Gastrocnemius medialis (tissue), 4 donors: ENCODE data around the gene POC1A. TPM values are rescaled to one million over a fixed set of nuclear protein-coding genes. Genes with fewer than 3 reads are reported as not detected.
"Not testable (repeated sequence)": the region's sequence is repeated elsewhere in the genome, so short reads cannot be mapped to it uniquely, and the experiment has no call there.

Source experiments
- ATAC-seq, 2 donors: fragments of 150-250 bp; one replicate each; pipeline ENCODE4 v1.9.1; 2016
- DNase-seq, 2 donors: peaks; one replicate each; pipeline ENCODE4 v3.0.0-alpha.2; 2019
- H3K27ac ChIP-seq, 4 donors: fragments of 200-600 bp; sonication (generic); 1 replicate in 1 of 4; 2 replicates in 3 of 4; pipeline ENCODE4 v1.5.1; 2016 to 2018; ENCODE audit warnings: mild to moderate bottlenecking in 2 of 4, moderate library complexity in 1 of 4
- H3K27me3 ChIP-seq, 3 donors: fragments of 200-600 bp; sonication (generic) in 2 of 3; 1 replicate in 1 of 3; 2 replicates in 2 of 3; pipeline versions ENCODE4 v1.5.1 to v1.6.0; 2016 to 2019; ENCODE audit warnings: mild to moderate bottlenecking in 1 of 3, moderate library complexity in 1 of 3
- H3K36me3 ChIP-seq, 2 donors: fragments of 200-600 bp; sonication (generic) in 1 of 2; one replicate each; pipeline ENCODE4 v1.5.1; 2017 to 2018
- H3K4me1 ChIP-seq, 2 donors: fragments of 200-600 bp; sonication (generic) in 1 of 2; one replicate each; pipeline ENCODE4 v1.5.1; 2016 to 2017; ENCODE audit warnings: mild to moderate bottlenecking in 2 of 2
- H3K4me3 ChIP-seq, 4 donors: fragments of 200-600 bp; sonication (generic) in 3 of 4; 1 replicate in 1 of 4; 2 replicates in 3 of 4; pipeline ENCODE4 v1.5.1; 2016 to 2019; ENCODE audit warnings: mild to moderate bottlenecking in 2 of 4
- H3K9me3 ChIP-seq, 3 donors: fragments of 200-600 bp; sonication (generic) in 2 of 3; 1 replicate in 1 of 3; 2 replicates in 2 of 3; pipeline ENCODE4 v1.5.1; 2016 to 2019
- POLR2A ChIP-seq, 2 donors: fragments of 450-650 bp; IDR thresholded peaks; one replicate each; pipeline ENCODE4 v1.6.1; 2017; ENCODE audit warnings: antibody characterized with exemption in 2 of 2, mild to moderate bottlenecking in 2 of 2, moderate library complexity in 2 of 2
- in situ Hi-C, 4 donors: fragments of 200-750 bp; cut with MboI; loops; one replicate each; pipeline versions ENCODE4 v1.15.0 to v1.8.0; 2017; ENCODE audit warnings: low sequenced_read_pairs in 4 of 4
- intact Hi-C: fragments of 100-400 bp; cut with DNase I; formaldehyde crosslinking; loops from one replicate; pipeline ENCODE4 v1.15.1; 2023; ENCODE audit warnings: low total_unique reads
- total RNA-seq, 4 donors: library from RNA; depleted of rRNA; stranded (reverse); fragments of >200 nt; gene quantifications; one replicate each; pipeline versions ENCODE4 v1.1.0 to v1.2.3, GENCODE V29; 2016
- TF ChIP-seq, protein P1 (sequence below), 5 experiments: fragments of 450-650 bp in 3 of 5; fragments of 200-600 bp in 2 of 5; sonication (generic) in 2 of 5; IDR thresholded peaks in 4 of 5; conservative IDR thresholded peaks in 1 of 5; 1 replicate in 4 of 5; 2 replicates in 1 of 5; pipeline ENCODE4 v1.5.1; 2016 to 2019; ENCODE audit warnings: antibody characterized with exemption in 5 of 5, mild to moderate bottlenecking in 3 of 5, moderate library complexity in 3 of 5

POC1A gene
- total RNA-seq, 4 donors from 2014 or later = 0.51 to 3.2 (median 0.81) TPM

DNA sequence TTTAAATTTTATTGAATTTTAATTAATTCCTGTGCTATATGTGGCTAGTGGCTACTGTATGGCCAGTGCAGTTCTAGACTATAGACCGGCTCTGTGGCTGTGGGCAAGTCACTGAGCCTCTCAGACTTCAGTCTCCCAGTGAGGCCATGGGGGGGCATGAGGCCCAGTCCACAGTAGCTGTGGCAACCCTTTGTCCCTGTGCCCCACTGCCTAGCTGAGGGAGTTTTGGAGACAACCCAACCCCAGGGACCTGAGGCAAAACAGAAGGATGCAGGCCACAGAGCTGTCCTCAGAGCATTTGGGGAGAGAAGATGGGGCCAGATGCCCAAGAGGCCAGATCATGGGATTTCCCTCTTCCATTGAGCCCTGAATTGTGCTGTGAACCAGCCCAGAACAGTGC lies 18.9 kb upstream of the POC1A start:
- no peaks in the 10 kb centered on the region for H3K36me3 ChIP-seq
- in situ Hi-C loops = no loop called here
- no peaks in the 10 kb centered on the region for H3K9me3 ChIP-seq
- no peaks in the 10 kb centered on the region for H3K4me1 ChIP-seq
- no peaks in the 10 kb centered on the region for H3K27me3 ChIP-seq
- no peak overlapping the region for H3K27ac ChIP-seq
- intact Hi-C loops = loop anchor here (10.0 kb wide), 1 partner anchor 1722 kb away; the partner anchor contains the start of gene SELENOK
- no peak for DNase-seq
- TF ChIP-seq, protein P1, sequence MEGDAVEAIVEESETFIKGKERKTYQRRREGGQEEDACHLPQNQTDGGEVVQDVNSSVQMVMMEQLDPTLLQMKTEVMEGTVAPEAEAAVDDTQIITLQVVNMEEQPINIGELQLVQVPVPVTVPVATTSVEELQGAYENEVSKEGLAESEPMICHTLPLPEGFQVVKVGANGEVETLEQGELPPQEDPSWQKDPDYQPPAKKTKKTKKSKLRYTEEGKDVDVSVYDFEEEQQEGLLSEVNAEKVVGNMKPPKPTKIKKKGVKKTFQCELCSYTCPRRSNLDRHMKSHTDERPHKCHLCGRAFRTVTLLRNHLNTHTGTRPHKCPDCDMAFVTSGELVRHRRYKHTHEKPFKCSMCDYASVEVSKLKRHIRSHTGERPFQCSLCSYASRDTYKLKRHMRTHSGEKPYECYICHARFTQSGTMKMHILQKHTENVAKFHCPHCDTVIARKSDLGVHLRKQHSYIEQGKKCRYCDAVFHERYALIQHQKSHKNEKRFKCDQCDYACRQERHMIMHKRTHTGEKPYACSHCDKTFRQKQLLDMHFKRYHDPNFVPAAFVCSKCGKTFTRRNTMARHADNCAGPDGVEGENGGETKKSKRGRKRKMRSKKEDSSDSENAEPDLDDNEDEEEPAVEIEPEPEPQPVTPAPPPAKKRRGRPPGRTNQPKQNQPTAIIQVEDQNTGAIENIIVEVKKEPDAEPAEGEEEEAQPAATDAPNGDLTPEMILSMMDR (IDR thresholded peaks at IDR 0.05 in 4 of 5, conservative IDR thresholded peaks at IDR 0.05 in 1 of 5) = no peak
- TF ChIP-seq POLR2A (IDR thresholded peaks at IDR 0.05) = no peak
- no peak overlapping the region for H3K4me3 ChIP-seq
- no peak for ATAC-seq

DNA sequence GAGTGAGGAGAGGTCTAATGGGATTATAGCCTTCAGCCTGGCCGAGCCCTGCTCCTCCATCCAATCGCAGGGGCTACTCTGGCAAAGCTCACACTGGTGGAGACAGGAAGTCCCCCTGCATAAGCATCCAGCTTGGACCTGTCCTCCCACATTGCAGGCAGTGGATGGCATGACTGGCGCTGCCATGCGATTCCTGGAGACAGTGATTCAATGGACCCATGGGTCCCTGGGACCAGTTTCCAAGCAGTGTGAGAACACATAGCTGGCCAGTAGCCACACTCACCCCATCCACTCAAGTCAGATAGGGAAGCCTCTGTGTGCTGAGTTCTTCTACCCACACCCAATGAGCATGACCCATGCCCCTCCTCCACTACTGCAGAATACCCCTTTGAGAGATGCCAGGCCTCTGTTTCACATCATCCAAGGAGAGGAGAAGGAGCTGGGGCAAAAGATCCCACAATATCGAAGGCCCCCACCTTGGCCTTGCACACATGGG lies 18.1 kb upstream of the POC1A start:
- in situ Hi-C loops = no loop called here
- TF ChIP-seq, protein P1 (IDR thresholded peaks at IDR 0.05 in 4 of 5, conservative IDR thresholded peaks at IDR 0.05 in 1 of 5) = no peak
- TF ChIP-seq POLR2A (IDR thresholded peaks at IDR 0.05) = no peak
- Histone ChIP-seq H3K27me3 (no peaks in the 10 kb centered on the region), H3K27ac (no peak overlapping the region), H3K36me3 (no peaks in the 10 kb centered on the region), H3K4me3 (no peak overlapping the region), H3K9me3 (no peaks in the 10 kb centered on the region), H3K4me1 (no peaks in the 10 kb centered on the region)
- intact Hi-C loops = loop anchor here (10.0 kb wide), 1 partner anchor 1722 kb away; the partner anchor contains the start of gene SELENOK
- DNase-seq = no peak
- no peak for ATAC-seq

DNA sequence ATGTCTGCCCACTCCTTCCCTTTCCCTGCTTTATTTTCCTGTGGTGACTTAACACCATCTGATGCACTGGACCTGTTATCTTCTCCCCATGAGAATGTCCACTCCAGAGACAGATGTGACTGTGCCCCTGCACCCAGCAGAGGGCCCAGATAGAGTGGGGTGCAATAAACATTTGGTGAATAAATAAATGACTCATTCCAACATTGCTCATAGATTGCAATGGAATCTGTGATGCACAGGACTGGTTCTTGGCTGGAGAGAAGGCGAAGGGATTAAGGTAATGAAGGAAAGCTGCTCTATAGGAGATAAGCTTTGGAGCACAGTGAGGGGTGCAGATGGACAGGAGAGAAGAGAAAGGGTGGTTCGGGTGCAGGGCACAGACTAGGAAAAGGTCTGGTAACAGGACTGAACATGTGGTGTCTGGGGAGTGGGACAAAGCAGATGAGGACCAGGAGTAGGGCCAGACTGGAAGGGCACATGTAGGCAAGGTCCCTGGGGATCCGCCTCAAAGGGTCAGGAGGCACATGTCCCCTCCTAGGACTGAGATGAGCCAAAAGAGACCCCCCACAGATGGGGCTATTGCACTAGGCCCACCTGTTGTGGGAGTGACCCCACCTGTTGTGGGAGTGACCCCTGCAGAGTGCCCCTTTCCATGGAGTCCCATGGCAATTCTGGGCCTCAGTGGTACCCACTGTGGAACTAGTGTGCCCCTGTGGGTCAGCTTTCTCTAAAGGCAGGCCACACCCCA lies 17.5 kb upstream of the POC1A start:
- Histone ChIP-seq H3K9me3 (no peaks in the 10 kb centered on the region), H3K4me3 (no peak overlapping the region), H3K27ac (no peak overlapping the region), H3K36me3 (no peaks in the 10 kb centered on the region), H3K27me3 (no peaks in the 10 kb centered on the region), H3K4me1 (no peaks in the 10 kb centered on the region)
- no peak for DNase-seq
- in situ Hi-C loops (no loop called here), intact Hi-C loops (loop anchor here (10.0 kb wide), 1 partner anchor 1723 kb away; the partner anchor contains the start of gene SELENOK)
- no peak for ATAC-seq
- TF ChIP-seq, protein P1 (IDR thresholded peaks at IDR 0.05 in 4 of 5, conservative IDR thresholded peaks at IDR 0.05 in 1 of 5) = no peak
- no peak for TF ChIP-seq POLR2A (IDR thresholded peaks at IDR 0.05)

DNA sequence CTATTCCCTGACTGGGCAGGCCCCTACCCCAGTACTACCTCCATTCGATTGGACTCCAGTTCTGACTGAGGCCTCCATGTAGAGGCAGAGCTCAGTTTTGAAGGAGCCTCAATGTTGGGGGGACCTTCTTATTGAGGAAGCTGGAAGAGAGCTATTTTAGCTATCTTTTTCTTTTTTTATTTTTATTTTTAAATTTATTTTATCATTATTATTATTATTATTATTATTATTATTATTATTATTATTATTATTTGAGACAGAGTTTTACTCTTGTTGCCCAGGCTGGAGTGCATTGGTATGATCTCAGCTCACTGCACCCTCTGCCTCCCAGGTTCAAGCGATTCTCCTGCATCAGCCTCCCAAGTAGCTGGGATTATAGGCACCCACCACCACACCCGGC lies 16.0 kb upstream of the POC1A start:
- H3K4me1 ChIP-seq, H3K36me3 ChIP-seq, DNase-seq, H3K9me3 ChIP-seq, H3K27me3 ChIP-seq, in situ Hi-C loops, H3K4me3 ChIP-seq, H3K27ac ChIP-seq, ATAC-seq: not testable (repeated sequence)
- intact Hi-C loops = loop anchor here (10.0 kb wide), 1 partner anchor 1725 kb away; the partner anchor contains the start of gene SELENOK

DNA sequence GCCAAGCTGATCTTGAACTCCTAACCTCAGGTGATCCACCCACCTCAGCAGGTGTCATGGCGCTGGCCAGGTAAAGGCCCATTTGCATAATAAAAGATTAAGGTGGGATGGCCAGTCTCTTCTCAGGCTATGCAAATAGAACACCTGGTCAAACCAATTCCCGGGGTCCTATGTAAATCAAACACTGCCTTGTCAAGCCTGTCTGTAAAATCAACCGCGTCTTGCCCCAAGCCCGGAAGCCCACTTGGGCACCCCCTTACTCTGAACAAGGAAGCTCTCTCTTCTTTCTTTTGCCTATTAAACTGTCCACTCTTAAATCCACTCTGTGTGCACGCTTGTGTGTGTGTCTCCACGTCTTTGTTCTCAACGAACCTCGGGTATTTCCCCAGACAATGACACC lies 13.0 kb upstream of the POC1A start:
- no peak overlapping the region for H3K4me3 ChIP-seq
- no peaks in the 10 kb centered on the region for H3K27me3 ChIP-seq
- H3K27ac ChIP-seq = no peak overlapping the region
- H3K4me1 ChIP-seq = no peaks in the 10 kb centered on the region
- DNase-seq (no peak), ATAC-seq (no peak)
- TF ChIP-seq, protein P1 (IDR thresholded peaks at IDR 0.05 in 4 of 5, conservative IDR thresholded peaks at IDR 0.05 in 1 of 5) = no peak
- no peak for TF ChIP-seq POLR2A (IDR thresholded peaks at IDR 0.05)
- H3K9me3 ChIP-seq = no peaks in the 10 kb centered on the region
- no peaks in the 10 kb centered on the region for H3K36me3 ChIP-seq
- intact Hi-C loops (no loop called here), in situ Hi-C loops (no loop called here)
